HG02970 (cell line): ENCODE data around the gene ANKRD65.
"Not testable (repeated sequence)": the region's sequence is repeated elsewhere in the genome, so short reads cannot be mapped to it uniquely, and the experiment has no call there.

ENCODE experiments used
- ATAC-seq: cut with Tn5 transposase; IDR thresholded peaks from one replicate; pipeline ENCODE4 v1.9.1; 2021; ENCODE audit warnings: mild to moderate bottlenecking, moderate library complexity, moderate number of reproducible peaks; ENCODE audit not compliant: unreplicated experiment, low FRiP score

Gene ANKRD65

GRCh38 chr1:1431845-1432273 is 10.8 kb upstream of the ANKRD65 start:
- no peak for ATAC-seq

GRCh38 chr1:1430992-1431844 is 10.1 kb upstream of the ANKRD65 start:
- no peak for ATAC-seq

GRCh38 chr1:1430114-1430982 is 9.3 kb upstream of the ANKRD65 start:
- ATAC-seq: no peak

- ATAC-seq: no peak
Observed at GRCh38 chr1:1429671-1430073, 8.6 kb upstream of the ANKRD65 start.

GRCh38 chr1:1428967-1429366 is 7.9 kb upstream of the ANKRD65 start:
- not testable (repeated sequence) for ATAC-seq

GRCh38 chr1:1428174-1428573 is 7.1 kb upstream of the ANKRD65 start:
- no peak for ATAC-seq

- ATAC-seq: no peak
Observed at GRCh38 chr1:1427820-1428148, 6.7 kb upstream of the ANKRD65 start.

GRCh38 chr1:1427106-1427819 is 6.2 kb upstream of the ANKRD65 start:
- ATAC-seq: no peak

GRCh38 chr1:1426496-1427105 is 5.5 kb upstream of the ANKRD65 start:
- no peak for ATAC-seq

- no peak for ATAC-seq
Observed at GRCh38 chr1:1425753-1426495, 4.8 kb upstream of the ANKRD65 start.

GRCh38 chr1:1425426-1425752 is 4.3 kb upstream of the ANKRD65 start:
- no peak for ATAC-seq

GRCh38 chr1:1424707-1425106 is 3.6 kb upstream of the ANKRD65 start:
- no peak for ATAC-seq

- no peak for ATAC-seq
Observed at GRCh38 chr1:1423245-1423597, 2.1 kb upstream of the ANKRD65 start.

- ATAC-seq: no peak
Observed at GRCh38 chr1:1422465-1423244, 1.6 kb upstream of the ANKRD65 start.

- ATAC-seq: no peak
Observed at GRCh38 chr1:1421907-1422464, 910 bp upstream of the ANKRD65 start.

GRCh38 chr1:1420654-1421141 is 378 bp downstream of the ANKRD65 start:
- ATAC-seq: no peak

GRCh38 chr1:1419813-1420653 is 1.0 kb downstream of the ANKRD65 start:
- ATAC-seq: no peak

GRCh38 chr1:1419363-1419812 is 1.7 kb downstream of the ANKRD65 start:
- no peak for ATAC-seq
